ENCODE measurements around the gene ZGLP1.

The ZGLP1 gene

GRCh38 chr19:10293637-10294367, 15.8 kb downstream of the ZGLP1 start:
- Histone ChIP-seq H3K9ac (ENCODE audit: low read depth, low read length) (no peak overlapping the region), H3K36me3 (ENCODE audit: insufficient read depth, low read length) (no peaks in the 10 kb centered on the region), H3K27ac (ENCODE audit: low read length) (no peak overlapping the region), H3K4me3 (ENCODE audit: low read depth in 1 of 2, low read length in 2 of 2) (no peak overlapping the region), H3K4me1 (ENCODE audit: insufficient read depth, low read length) (no peaks in the 10 kb centered on the region), H2AFZ (ENCODE audit: low read depth, low read length) (no peak overlapping the region), H3K9me3 (ENCODE audit: insufficient read depth, low read length, severe bottlenecking) (no peaks in the 10 kb centered on the region), H3K79me2 (ENCODE audit: insufficient read depth, low read length) (no peaks in the 10 kb centered on the region), H4K20me1 (ENCODE audit: insufficient read depth, low read length) (no peaks in the 10 kb centered on the region), H3K4me2 (ENCODE audit: insufficient read depth, low read length) (no peak overlapping the region), H3K27me3 (ENCODE audit: insufficient read depth, low read length, poor library complexity) (no peaks in the 10 kb centered on the region)
- TF ChIP-seq EZH2 (IDR thresholded peaks at IDR 0.05; ENCODE audit: borderline replicate concordance, low read depth, low read length, severe bottlenecking) (no peak), CTCF (IDR thresholded peaks at IDR 0.05; ENCODE audit: borderline replicate concordance, extremely low read depth, low read length, poor library complexity, severe bottlenecking) (no peak)
- no peak for DNase-seq
- no peak for ATAC-seq (ENCODE audit: insufficient read depth, low read depth)

- Histone ChIP-seq H4K20me1 (ENCODE audit: insufficient read depth, low read length) (no peaks in the 10 kb centered on the region), H3K4me3 (ENCODE audit: low read depth in 1 of 2, low read length in 2 of 2) (no peak overlapping the region), H3K4me1 (ENCODE audit: insufficient read depth, low read length) (no peaks in the 10 kb centered on the region), H3K9ac (ENCODE audit: low read depth, low read length) (no peak overlapping the region), H3K36me3 (ENCODE audit: insufficient read depth, low read length) (no peaks in the 10 kb centered on the region), H2AFZ (ENCODE audit: low read depth, low read length) (no peak overlapping the region), H3K4me2 (ENCODE audit: insufficient read depth, low read length) (no peak overlapping the region), H3K27ac (ENCODE audit: low read length) (no peak overlapping the region), H3K9me3 (ENCODE audit: insufficient read depth, low read length, severe bottlenecking) (no peaks in the 10 kb centered on the region), H3K27me3 (ENCODE audit: insufficient read depth, low read length, poor library complexity) (no peaks in the 10 kb centered on the region), H3K79me2 (ENCODE audit: insufficient read depth, low read length) (no peaks in the 10 kb centered on the region)
- ATAC-seq (ENCODE audit: insufficient read depth, low read depth) (no peak), DNase-seq (no peak)
- TF ChIP-seq CTCF (IDR thresholded peaks at IDR 0.05; ENCODE audit: borderline replicate concordance, extremely low read depth, low read length, poor library complexity, severe bottlenecking): no peak
- TF ChIP-seq EZH2 (IDR thresholded peaks at IDR 0.05; ENCODE audit: borderline replicate concordance, low read depth, low read length, severe bottlenecking): no peak
Observed at GRCh38 chr19:10292789-10293636, 16.6 kb downstream of the ZGLP1 start.

DNA sequence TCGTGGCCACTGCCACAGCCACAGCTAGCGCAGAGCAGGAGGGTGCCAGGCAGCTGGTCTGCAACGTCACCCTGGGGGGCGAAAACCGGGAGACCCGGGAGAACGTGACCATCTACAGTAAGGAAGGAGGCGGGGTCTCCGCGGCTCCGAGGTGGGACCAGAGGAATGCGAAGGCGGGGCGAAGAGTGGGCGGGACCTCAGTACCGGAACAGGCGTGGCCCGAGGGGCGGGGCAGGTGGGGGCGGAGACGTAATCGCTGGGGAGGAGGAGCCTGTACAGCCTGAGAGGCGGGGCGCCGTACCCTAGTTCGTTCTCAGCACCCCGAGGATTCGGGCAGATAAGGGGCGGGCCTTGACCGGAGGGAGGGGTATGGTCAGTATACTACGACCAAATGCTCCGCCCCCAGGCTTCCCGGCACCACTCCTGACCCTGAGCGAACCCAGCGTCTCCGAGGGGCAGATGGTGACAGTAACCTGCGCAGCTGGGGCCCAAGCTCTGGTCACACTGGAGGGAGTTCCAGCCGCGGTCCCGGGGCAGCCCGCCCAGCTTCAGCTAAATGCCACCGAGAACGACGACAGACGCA, 17.3 kb downstream of the ZGLP1 start:
- Histone ChIP-seq H3K4me1 (ENCODE audit: insufficient read depth, low read length) (peaks cover 3% of the 10 kb centered on the region), H3K9me3 (ENCODE audit: insufficient read depth, low read length, severe bottlenecking) (no peaks in the 10 kb centered on the region), H3K4me3 (ENCODE audit: low read depth in 1 of 2, low read length in 2 of 2) (no peak overlapping the region), H3K79me2 (ENCODE audit: insufficient read depth, low read length) (no peaks in the 10 kb centered on the region), H3K36me3 (ENCODE audit: insufficient read depth, low read length) (no peaks in the 10 kb centered on the region), H3K27me3 (ENCODE audit: insufficient read depth, low read length, poor library complexity) (no peaks in the 10 kb centered on the region), H2AFZ (ENCODE audit: low read depth, low read length) (no peak overlapping the region), H3K9ac (ENCODE audit: low read depth, low read length) (no peak overlapping the region), H4K20me1 (ENCODE audit: insufficient read depth, low read length) (no peaks in the 10 kb centered on the region), H3K27ac (ENCODE audit: low read length) (no peak overlapping the region), H3K4me2 (ENCODE audit: insufficient read depth, low read length) (no peak overlapping the region)
- ATAC-seq (ENCODE audit: insufficient read depth, low read depth) (no peak), DNase-seq (no peak)
- no peak for TF ChIP-seq CTCF (IDR thresholded peaks at IDR 0.05; ENCODE audit: borderline replicate concordance, extremely low read depth, low read length, poor library complexity, severe bottlenecking)
- TF ChIP-seq EZH2 (IDR thresholded peaks at IDR 0.05; ENCODE audit: borderline replicate concordance, low read depth, low read length, severe bottlenecking): no peak

Measured in DND-41 (cell line).